H1 (cell line): Measurements from ENCODE around the gene TOGARAM1. TPM values are rescaled to one million over a fixed set of nuclear protein-coding genes. Genes with fewer than 3 reads are reported as not detected.

ENCODE experiments used
- POU5F1 ChIP-seq: IDR thresholded peaks from 2 replicates; pipeline ENCODE4 v1.6.1; 2011; ENCODE audit warnings: low read depth, mild to moderate bottlenecking, low read length, moderate library complexity
- RNF2 ChIP-seq: fragments of 200-900, 300-1000 bp; sonication (generic); IDR thresholded peaks from 2 replicates; pipeline ENCODE4 v1.7.1; 2016; ENCODE audit warnings: borderline replicate concordance, low read depth, mild to moderate bottlenecking, antibody characterized with exemption, low read length; ENCODE audit not compliant: poor library complexity, severe bottlenecking; ENCODE audit errors: missing control alignments
- polyA plus RNA-seq, 7 experiments: library from polyadenylated mRNA; depleted of rRNA in 3 of 7; stranded (reverse) in 5 of 7; unstranded in 2 of 7; fragments of >200 nt in 5 of 7; fragments of 200-250 nt in 2 of 7; gene quantifications; 1 replicate in 5 of 7; 2 replicates in 1 of 7; 4 replicates in 1 of 7; pipeline versions ENCODE4 v1.2.1 to v1.2.3, GENCODE V29; 2011 to 2013; ENCODE audit warnings: missing spikeins in 2 of 7, mixed read lengths in 2 of 7
- total RNA-seq: library from RNA; stranded (reverse); fragmentation: NEBNext Ultra II Directional; extraction: Animal tissue kit (Norgen Biotek cat#: 25700); gene quantifications from 2 replicates; pipeline ENCODE4 v1.2.1, GENCODE V29; 2021

TOGARAM1 gene
- total and polyA plus RNA-seq, 2 of the 8 experiments (the other 6 are each of a cell fraction or from before 2014, with no cell fraction given): 2.5 to 6.8 TPM

- TF ChIP-seq RNF2 (no peak), POU5F1 (no peak)
Measured at GRCh38 chr14:45094275-45094674, 132.3 kb downstream of the TOGARAM1 start (continued).
